Thyroid gland (tissue), 4 donors: ENCODE data around the gene SETD7. TPM values are rescaled to one million over a fixed set of nuclear protein-coding genes. Genes with fewer than 3 reads are reported as not detected.

ENCODE experiments used
- DNase-seq, 2 donors: peaks; one replicate each; pipeline ENCODE4 v3.0.0-alpha.2; 2019
- H3K27ac ChIP-seq, 3 donors: fragments of 200-600 bp; sonication (generic); 1 replicate in 2 of 3; 2 replicates in 1 of 3; pipeline ENCODE4 v1.5.1; 2016 to 2019; ENCODE audit warnings: mild to moderate bottlenecking in 1 of 3, moderate library complexity in 1 of 3
- H3K27me3 ChIP-seq: fragments of 200-600 bp; sonication (generic); one replicate; pipeline ENCODE4 v1.5.1; 2019
- H3K36me3 ChIP-seq, 2 donors: fragments of 200-600 bp; sonication (generic); one replicate each; pipeline ENCODE4 v1.5.1; 2016 to 2019
- H3K4me1 ChIP-seq, 2 donors: fragments of 200-600 bp; sonication (generic); one replicate each; pipeline ENCODE4 v1.5.1; 2017 to 2019
- H3K4me3 ChIP-seq, 3 donors: fragments of 200-600 bp; sonication (generic); replicated peaks in 1 of 3; 1 replicate in 2 of 3; 2 replicates in 1 of 3; pipeline ENCODE4 v1.5.1; 2016; ENCODE audit warnings: mild to moderate bottlenecking in 1 of 3
- H3K9me3 ChIP-seq: fragments of 200-600 bp; sonication (generic); one replicate; pipeline ENCODE4 v1.5.1; 2017
- CTCF ChIP-seq, 6 experiments: fragments of 200-600 bp in 3 of 6; fragments of 450-650 bp in 3 of 6; sonication (generic) in 3 of 6; IDR thresholded peaks; one replicate each; pipeline ENCODE4 v1.5.1; 2016 to 2019; ENCODE audit warnings: antibody characterized with exemption in 6 of 6, mild to moderate bottlenecking in 2 of 6, inconsistent platforms in 1 of 6, moderate library complexity in 1 of 6
- POLR2A ChIP-seq, 2 donors: fragments of 450-650 bp; IDR thresholded peaks; one replicate each; pipeline ENCODE4 v1.6.1; 2017; ENCODE audit warnings: antibody characterized with exemption in 2 of 2, mild to moderate bottlenecking in 2 of 2, moderate library complexity in 1 of 2
- WGBS, 2 donors: methylation state at CpG; one replicate each; pipeline ENCODE4 v1.1.5; 2017; 5-methylcytosine and 5-hydroxymethylcytosine counted together
- intact Hi-C: fragments of 100-400 bp; cut with DNase I; formaldehyde crosslinking; loops from one replicate; pipeline ENCODE4 v1.15.1; 2023
- total RNA-seq, 4 donors: library from RNA; depleted of rRNA; stranded (reverse); fragments of >200 nt; gene quantifications; one replicate each; pipeline ENCODE4 v1.2.3, GENCODE V29; 2016

SETD7 gene
- total RNA-seq, 4 donors from 2014 or later = 33.3 to 73.0 (median 37.1) TPM

- intact Hi-C loops = loop anchor here (10.0 kb wide), 1 partner anchor 98 kb away; the partner anchor contains the start of gene RAB33B
- TF ChIP-seq POLR2A (IDR thresholded peaks at IDR 0.05) (no peak), CTCF (IDR thresholded peaks at IDR 0.05) (no peak)
Measured at GRCh38 chr4:139552517-139553307, 3.3 kb downstream of the SETD7 start.

GRCh38 chr4:139550724-139551429 is 5.1 kb downstream of the SETD7 start:
- Histone ChIP-seq H3K4me1 (peaks cover 23 to 37% of the 10 kb centered on the region in 2 donors), H3K36me3 (peaks cover 0 to under 1% of the 10 kb centered on the region in 2 donors), H3K4me3 (no peak overlapping the region), H3K27ac (no peak overlapping the region), H3K27me3 (no peaks in the 10 kb centered on the region), H3K9me3 (no peaks in the 10 kb centered on the region)
- TF ChIP-seq CTCF (IDR thresholded peaks at IDR 0.05) (no peak), POLR2A (IDR thresholded peaks at IDR 0.05) (no peak)
- 84 to 85% methylated on average over 5 of the region's 5 CpGs for WGBS, 2 donors
- intact Hi-C loops = loop anchor here (10.0 kb wide), 1 partner anchor 96 kb away; the partner anchor contains the start of gene RAB33B
- DNase-seq = peak in 1 of 2 donors; percentile 19

More at GRCh38 chr4:139552517-139553307, 3.3 kb downstream of the SETD7 start:
- Histone ChIP-seq H3K36me3 (no peaks in the 10 kb centered on the region), H3K4me3 (no peak overlapping the region), H3K27me3 (no peaks in the 10 kb centered on the region), H3K4me1 (peaks cover 23 to 41% of the 10 kb centered on the region in 2 donors), H3K9me3 (no peaks in the 10 kb centered on the region), H3K27ac (peak overlapping the region in 1 of 3 donors; percentile 23)
- WGBS, 2 donors = 61 to 80% methylated on average over 5 of the region's 5 CpGs
- DNase-seq = no peak

- Histone ChIP-seq H3K9me3 (no peaks in the 10 kb centered on the region), H3K27me3 (no peaks in the 10 kb centered on the region), H3K27ac (no peak overlapping the region), H3K4me3 (no peak overlapping the region), H3K4me1 (peaks cover 5 to 23% of the 10 kb centered on the region in 2 donors), H3K36me3 (peaks cover 4 to 5% of the 10 kb centered on the region in 2 donors)
- TF ChIP-seq POLR2A (IDR thresholded peaks at IDR 0.05) (no peak), CTCF (IDR thresholded peaks at IDR 0.05) (no peak)
- WGBS, 2 donors = 98 to 100% methylated on average over 3 of the region's 3 CpGs
- no peak for DNase-seq
- intact Hi-C loops = no loop called here
Measured at GRCh38 chr4:139547979-139548378, 8.0 kb downstream of the SETD7 start.

- no peak for DNase-seq
- Histone ChIP-seq H3K4me3 (no peak overlapping the region), H3K27me3 (no peaks in the 10 kb centered on the region), H3K36me3 (peaks cover 2 to 5% of the 10 kb centered on the region in 2 donors), H3K4me1 (peaks cover 0 to 3% of the 10 kb centered on the region in 2 donors), H3K9me3 (no peaks in the 10 kb centered on the region), H3K27ac (no peak overlapping the region)
- WGBS, 2 donors = 80 to 89% methylated on average over 5 of the region's 5 CpGs
- TF ChIP-seq POLR2A (IDR thresholded peaks at IDR 0.05) = no peak
- TF ChIP-seq CTCF (IDR thresholded peaks at IDR 0.05) = no peak
- intact Hi-C loops = no loop called here
Measured at GRCh38 chr4:139540632-139541031, 15.4 kb downstream of the SETD7 start.
